NCI-H2107 treated with DMSO at 0.1 percent for 48 hours (cell line): Measurements from ENCODE around the gene HSFX3.
"Not testable (repeated sequence)": the region's sequence is repeated elsewhere in the genome, so short reads cannot be mapped to it uniquely, and the experiment has no call there.

Source experiments
- DNase-seq: peaks from one replicate; lab custom pipeline; 2025; ENCODE audit not compliant: unreplicated experiment; lab: John Stamatoyannopoulos, UW

The HSFX3 gene

DNA sequence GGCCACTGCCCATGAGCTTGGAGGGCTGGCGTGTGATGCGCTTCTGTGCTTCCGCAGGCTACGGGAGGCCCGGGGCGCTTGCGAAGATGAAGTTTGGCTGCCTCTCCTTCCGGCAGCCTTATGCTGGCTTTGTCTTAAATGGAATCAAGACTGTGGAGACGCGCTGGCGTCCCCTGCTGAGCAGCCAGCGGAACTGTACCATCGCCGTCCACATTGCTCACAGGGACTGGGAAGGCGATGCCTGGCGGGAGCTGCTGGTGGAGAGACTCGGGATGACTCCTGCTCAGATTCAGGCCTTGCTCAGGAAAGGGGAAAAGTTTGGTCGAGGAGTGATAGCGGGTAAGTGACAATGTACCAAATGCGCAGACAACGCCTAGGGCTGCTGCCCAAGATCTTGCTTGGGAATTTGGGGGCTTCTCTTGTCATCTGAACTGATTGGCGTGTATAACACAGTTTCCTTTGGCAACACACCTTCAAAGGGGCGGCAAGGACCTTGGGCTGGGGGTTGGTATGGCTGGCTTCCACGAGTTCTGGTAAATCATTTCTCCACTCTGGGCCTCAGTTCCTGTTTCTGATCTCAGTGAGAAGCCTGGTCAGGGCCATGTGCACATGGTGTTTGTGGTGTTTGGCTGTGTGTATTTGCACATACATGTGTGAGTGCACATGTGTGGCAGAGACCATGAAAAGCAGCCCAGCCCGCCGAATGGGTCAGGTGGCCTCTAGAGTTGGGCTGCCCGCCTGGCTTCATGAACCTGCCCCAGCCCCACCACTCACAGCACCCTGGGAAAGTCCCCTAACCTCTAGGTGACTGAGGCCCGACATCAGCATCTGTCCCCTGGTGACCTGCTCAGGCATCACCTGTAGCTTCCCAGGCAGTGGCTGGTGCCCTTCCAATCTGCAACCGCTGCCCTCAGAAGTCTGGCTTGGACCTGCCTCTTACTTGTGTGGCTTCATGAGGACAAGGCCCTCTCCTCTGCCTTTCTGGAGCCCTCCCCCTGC is 3.9 kb downstream of the HSFX3 start:
- DNase-seq, result not testable (repeated sequence)

- DNase-seq, result no peak
Measured at GRCh38 chrX:149541521-149542047, 8.1 kb downstream of the HSFX3 start.

GRCh38 chrX:149540621-149541520 is 8.9 kb downstream of the HSFX3 start, which contains the start of gene EOLA1:
EOLA1 (plus strand) TSS chrX:149541012; CDS start chrX:149545631, 4,619 bp downstream.
- DNase-seq, result peak; percentile 95

DNA sequence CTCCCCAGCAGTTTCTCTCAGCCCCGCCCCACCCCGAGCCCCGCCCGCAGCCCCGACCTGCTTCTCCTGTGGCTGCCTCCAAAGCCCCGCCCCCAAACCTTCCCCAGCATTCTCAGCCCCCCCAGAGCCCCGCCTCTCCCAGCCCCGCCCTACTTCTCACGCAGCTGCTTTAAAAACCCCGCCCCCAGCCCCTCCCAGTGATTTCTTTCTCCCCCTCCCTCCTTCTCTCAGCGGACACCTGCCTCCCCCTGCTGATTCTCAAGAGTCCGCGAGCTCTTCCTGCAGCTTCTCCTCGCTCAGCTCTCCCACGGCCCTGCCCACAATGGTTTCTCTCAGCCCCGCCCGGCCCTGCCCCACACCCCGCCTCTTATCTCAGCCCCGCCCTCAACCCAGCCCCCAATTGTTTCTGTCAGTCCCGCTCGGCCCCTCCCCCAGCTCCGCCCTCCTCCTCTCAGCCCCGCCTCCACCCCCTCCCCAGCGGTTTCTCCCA is 9.5 kb downstream of the HSFX3 start:
- peak; percentile 96 for DNase-seq

DNA sequence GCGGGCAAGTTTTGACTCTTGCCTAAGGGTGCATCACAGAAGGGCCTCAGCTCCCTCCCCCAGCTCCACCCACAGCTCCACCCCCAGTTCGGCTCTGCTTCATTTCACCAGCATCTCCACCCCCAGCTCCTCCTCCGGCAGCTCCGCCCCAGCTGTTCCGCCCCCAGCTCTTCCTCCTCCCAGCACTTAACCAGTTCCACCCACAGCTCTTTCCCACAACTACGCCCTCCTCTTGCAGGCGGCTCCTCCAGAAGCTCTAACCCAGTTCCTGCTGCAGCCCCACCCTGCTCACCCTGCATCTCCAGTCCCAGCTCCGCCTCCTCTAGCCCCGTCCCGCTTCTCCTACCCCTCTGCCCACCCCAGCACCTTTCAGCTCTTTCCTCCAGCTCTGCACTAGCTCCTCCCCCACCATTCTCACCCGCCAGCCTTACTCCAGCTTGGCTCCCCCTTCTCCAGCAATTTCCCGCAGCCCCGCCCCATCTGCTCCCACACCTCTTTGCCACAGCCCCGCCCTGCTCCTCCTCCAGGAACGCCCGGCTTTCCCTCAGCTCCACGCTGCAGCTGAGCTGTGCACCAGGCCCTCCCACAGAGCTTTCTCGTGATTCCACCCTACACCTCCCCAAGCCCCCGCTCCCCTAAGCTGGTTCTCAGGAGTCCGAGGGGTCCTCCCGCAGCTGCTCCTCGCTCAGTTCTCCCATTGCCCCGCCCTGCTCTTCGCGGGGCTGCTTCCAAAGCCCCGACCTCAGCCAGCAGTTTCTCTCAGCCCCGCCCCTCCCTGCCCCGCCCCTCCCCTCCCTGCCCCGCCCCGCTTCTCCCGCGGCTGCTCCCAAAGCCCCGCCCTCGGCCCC is 10.2 kb downstream of the HSFX3 start:
- DNase-seq, result peak; percentile 89

GRCh38 chrX:149537474-149537873 is 12.2 kb downstream of the HSFX3 start:
- DNase-seq, result not testable (repeated sequence)

DNA sequence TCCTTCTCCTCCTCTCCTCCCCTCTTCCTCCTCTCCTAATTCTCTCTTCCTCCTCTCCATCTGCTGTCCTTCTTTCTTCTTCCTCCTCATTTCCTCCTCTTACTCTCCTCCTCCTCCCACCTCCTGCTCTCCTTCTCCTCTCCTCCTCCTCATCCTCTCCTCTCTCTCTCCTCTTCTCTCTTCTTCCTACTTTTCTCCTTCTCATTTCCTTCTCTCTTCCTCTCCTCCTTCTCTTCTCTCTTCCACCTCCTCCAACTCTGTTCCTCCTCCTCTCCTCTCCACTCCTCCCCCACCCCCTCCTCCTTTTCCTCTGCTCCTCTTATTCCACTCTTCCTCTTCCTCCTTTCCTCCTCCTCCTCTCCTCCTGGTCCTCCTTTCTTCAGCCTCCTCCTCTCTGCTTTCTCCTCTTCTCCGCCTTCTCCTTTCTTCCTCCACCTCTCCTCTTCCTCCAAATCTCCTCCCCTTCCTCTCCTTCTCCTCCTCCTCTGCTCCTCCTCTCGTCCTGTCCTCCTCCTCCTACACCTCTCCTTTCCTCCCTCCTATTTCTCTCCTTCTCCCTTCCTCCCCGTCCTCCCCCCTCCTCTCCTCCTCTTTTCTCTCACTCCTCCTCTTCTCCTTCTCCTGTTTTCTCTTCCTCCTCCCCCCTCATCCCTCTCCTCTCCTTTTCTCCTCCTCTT is 14.7 kb downstream of the HSFX3 start:
- not testable (repeated sequence) for DNase-seq

DNA sequence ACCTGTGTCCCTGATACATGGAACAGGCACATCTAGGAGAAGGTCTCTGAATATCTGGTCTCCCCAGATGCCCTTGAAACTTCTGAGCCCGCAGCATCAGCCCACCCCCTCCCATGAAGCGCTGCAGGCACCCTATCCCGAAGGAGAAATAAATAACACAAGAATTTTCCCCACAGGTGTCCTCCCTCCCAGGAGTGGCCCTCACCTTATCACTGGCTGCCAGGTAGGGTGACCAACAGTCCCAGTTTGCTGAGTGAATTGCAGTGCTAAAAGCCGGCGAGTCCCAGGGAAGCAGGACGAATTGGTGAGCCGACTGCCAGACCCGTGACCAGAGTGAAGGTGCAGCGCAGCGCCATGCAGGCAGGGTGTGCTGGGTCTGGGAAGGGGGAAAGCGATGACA is 15.7 kb downstream of the HSFX3 start:
- DNase-seq, result not testable (repeated sequence)

GRCh38 chrX:149532868-149533267 is 16.9 kb downstream of the HSFX3 start:
- DNase-seq, result not testable (repeated sequence)

GRCh38 chrX:149531599-149531998 is 18.1 kb downstream of the HSFX3 start:
- DNase-seq, result no peak

- DNase-seq, result no peak
Measured at GRCh38 chrX:149528381-149528780, 21.3 kb downstream of the HSFX3 start.

GRCh38 chrX:149527705-149528104 is 22.0 kb downstream of the HSFX3 start:
- peak; percentile 15 for DNase-seq

- not testable (repeated sequence) for DNase-seq
Measured at GRCh38 chrX:149526318-149527033, 23.2 kb downstream of the HSFX3 start.

DNA sequence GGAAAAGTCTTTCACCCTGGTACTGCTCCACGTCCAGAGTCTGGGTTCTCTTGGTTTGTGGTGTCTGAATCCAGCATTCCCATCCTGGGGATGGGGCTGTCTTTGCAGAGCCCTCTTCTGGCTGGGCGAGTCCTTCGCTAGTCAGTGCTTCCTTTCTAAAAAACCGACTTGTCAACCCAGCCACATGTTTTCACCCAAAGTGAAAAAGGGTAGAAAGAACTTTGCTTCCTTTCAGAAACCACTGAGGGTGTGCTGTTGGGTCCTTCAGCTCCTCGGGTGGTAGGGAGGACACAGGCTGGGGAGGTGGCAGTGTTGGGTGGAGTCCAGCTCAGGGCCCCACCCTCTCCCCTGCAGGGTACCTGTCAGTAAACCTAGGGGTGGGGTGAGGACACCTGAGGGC is 23.8 kb downstream of the HSFX3 start:
- DNase-seq, result not testable (repeated sequence)

GRCh38 chrX:149525389-149525788 is 24.3 kb downstream of the HSFX3 start:
- peak; percentile 11 for DNase-seq

DNA sequence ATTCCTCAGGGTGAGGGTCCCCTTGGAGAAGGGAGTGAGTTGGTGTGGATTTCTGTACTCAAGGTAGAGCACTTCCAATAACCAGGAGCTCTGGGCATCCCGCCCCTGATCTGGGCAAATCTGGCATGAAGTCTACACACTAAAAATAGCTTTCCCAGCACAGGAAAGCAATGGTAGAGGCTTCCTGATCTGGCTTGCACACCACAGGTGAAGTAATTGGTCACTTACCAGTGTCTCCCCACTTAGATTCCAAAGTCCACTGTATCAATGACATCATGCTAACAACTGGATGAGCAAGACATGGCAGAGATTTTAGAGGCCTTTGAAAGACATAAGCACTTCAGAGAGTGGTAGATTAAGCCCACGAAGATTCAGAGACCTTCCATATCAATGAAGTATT is 26.8 kb downstream of the HSFX3 start:
- no peak for DNase-seq

DNA sequence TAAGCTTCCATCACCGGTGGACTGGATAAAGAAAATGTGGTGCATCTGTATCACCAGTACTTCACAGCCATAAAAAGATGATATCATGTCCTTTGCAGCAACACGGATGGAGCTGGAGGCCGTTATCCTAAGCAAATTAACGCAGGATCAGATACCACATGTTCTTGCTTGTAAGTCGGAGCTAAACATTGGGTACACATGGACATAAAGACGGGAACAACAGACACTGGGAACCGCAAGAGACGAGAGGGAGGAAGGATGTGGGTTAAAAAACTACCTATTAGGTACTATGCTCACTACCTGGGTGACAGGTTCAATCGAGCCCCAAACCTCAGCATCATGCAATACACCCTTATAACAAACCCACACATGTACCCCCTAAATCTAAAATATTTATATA is 28.3 kb downstream of the HSFX3 start:
- DNase-seq, result no peak

DNA sequence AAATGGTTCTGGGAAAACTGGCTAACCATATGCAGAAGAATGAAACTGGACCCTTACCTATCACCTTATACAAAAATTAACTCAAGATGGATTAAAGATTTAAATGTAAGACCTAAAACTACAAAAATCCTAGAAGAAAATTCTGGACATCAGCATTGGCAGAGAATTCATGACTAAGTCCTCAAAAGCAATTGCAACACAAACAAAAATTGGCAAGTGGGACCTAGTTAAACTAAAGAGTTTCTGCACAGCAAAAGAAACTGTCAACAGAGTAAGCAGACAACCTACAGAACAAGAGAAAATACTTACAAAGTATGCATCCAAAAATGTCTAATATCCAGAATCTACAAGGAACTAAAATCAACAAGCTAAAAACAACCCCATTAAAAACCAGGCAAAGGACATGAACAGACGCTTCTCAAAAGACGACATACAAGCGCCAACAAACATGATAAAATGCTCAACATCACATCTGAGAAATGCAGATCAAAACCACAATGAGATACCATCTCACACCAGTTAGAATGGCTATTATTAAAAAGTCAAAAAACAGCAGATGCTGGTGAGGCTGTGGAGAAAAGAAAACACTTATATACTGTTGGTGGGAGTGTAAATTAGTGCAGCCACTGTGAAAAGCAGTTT is 29.0 kb downstream of the HSFX3 start:
- not testable (repeated sequence) for DNase-seq
